ENCODE results near the gene FXYD4.
A peak's percentile ranks its signal among the peaks of the same experiment; 100 is the strongest.

The FXYD4 gene

GRCh38 chr10:43353495-43354329 is 17.7 kb upstream of the FXYD4 start:
- peak in 1 of 2 donors; percentile 18 for DNase-seq (ENCODE audit: low read depth in 2 of 2)
- TF ChIP-seq CTCF (IDR thresholded peaks at IDR 0.05; ENCODE audit: low read depth, low read length), result no peak
- no peak overlapping the region for H3K4me3 ChIP-seq (replicated peaks in 1 of 2; ENCODE audit: low read depth in 2 of 2, low read length in 2 of 2)

DNA sequence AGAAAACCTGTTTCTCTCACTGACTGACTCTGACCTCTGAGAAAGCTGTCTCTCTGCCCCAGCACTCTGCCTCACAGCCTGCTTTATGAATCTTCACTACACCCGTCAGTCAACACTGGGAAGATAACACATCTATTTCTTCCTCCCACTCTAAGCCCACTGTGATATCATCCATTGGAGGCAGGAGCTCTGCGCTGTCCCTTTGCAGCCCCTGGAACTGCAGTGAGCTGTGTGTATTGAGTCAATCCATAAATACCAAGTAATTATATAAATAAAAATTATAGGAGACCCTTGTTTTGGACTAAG is 17.2 kb upstream of the FXYD4 start:
- no peak overlapping the region for H3K4me3 ChIP-seq (replicated peaks in 1 of 2; ENCODE audit: low read depth in 2 of 2, low read length in 2 of 2)
- no peak for TF ChIP-seq CTCF (IDR thresholded peaks at IDR 0.05; ENCODE audit: low read depth, low read length)
- no peak for DNase-seq (ENCODE audit: low read depth in 2 of 2)

DNA sequence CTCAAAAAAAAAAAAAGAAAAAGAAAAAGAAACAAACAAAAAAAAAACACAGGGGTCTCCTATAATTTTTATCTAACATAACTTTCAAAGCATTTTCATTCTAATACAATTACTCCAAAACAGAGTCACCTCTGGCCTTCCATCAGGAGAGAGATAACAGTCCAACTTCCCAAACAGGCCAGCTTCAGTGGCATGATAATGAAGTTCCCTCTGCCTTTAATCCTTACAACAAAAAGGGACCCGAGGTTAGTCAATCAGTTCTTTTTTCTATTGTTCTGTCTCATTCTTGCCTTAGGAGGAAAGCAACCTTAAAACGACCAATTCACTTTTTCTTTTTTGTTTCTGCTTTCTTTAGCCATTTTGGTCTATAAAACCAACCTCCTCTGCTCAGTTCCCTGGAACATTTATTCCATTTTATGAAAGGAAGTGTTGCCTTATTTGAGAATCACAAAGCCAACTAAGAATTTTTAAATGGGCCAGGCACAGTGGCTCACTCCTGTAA is 16.5 kb upstream of the FXYD4 start:
- no peak overlapping the region for H3K4me3 ChIP-seq (replicated peaks in 1 of 2; ENCODE audit: low read depth in 2 of 2, low read length in 2 of 2)
- no peak for TF ChIP-seq CTCF (IDR thresholded peaks at IDR 0.05; ENCODE audit: low read depth, low read length)
- DNase-seq (ENCODE audit: low read depth in 2 of 2), result no peak

- H3K4me3 ChIP-seq (replicated peaks in 1 of 2; ENCODE audit: low read depth in 2 of 2, low read length in 2 of 2), result no peak overlapping the region
- peak in 1 of 2 donors; percentile 53 for DNase-seq (ENCODE audit: low read depth in 2 of 2)
- TF ChIP-seq CTCF (IDR thresholded peaks at IDR 0.05; ENCODE audit: low read depth, low read length), result no peak
Observed at GRCh38 chr10:43355749-43356371, 15.6 kb upstream of the FXYD4 start.

DNA sequence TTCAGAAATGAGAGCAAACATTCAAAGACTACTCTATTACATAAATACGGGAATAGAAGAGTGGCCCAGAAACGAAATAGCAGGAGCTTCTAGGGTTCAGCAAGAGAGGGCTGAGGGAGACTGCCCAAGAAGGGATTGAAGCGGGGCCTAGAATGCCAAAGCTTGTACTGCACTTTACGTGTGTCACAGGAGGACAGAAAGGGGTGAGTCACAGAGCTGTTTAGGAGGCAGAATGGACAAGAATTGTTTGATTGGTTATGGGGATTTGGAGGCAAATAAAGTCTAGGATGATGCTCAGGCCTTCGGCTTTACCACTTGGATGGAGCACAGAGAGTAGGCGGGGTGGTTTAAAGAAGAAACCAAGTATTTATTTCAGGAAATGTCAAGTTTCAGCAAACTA is 11.3 kb upstream of the FXYD4 start:
- no peak overlapping the region for H3K4me3 ChIP-seq (replicated peaks in 1 of 2; ENCODE audit: low read depth in 2 of 2, low read length in 2 of 2)
- DNase-seq (ENCODE audit: low read depth in 2 of 2), result peak in 1 of 2 donors; percentile 22
- no peak for TF ChIP-seq CTCF (IDR thresholded peaks at IDR 0.05; ENCODE audit: low read depth, low read length)

DNA sequence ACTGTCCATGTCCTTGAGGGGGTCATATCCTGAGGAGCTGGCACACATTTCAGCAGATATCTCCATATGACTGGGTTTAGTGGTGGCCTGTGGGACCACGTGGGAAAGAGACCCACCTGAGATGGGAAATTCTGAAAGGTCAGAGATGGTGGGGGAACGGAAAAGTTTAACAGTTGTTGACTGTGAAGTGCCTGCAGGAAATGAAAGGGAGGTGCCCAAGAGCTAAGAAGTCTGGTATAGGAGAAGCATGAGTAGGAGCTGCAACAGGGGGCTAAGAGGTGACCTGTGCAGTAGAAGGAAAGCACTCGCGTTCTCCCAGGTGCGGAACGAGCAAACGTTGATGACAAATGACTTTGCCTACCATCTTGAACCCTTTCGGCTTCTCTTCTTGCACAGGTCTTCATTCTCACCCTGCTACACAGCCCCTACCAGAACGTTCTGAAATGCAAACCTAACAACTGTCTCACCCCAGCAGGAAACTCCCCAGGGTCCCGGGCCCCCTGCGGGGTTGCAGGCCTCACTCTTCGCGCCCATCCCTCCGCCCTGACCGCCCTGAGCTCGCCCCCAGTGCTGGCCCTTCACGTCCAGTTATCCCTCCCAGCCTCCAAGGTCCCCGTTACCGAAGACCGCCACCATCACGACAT is 9.8 kb upstream of the FXYD4 start:
- DNase-seq (ENCODE audit: low read depth in 2 of 2), result no peak
- TF ChIP-seq CTCF (IDR thresholded peaks at IDR 0.05; ENCODE audit: low read depth, low read length), result no peak
- peak overlapping the region; percentile 41 to 46 for H3K4me3 ChIP-seq (replicated peaks in 1 of 2; ENCODE audit: low read depth in 2 of 2, low read length in 2 of 2)
